ENCODE results near the gene ADAM33.

DNA sequence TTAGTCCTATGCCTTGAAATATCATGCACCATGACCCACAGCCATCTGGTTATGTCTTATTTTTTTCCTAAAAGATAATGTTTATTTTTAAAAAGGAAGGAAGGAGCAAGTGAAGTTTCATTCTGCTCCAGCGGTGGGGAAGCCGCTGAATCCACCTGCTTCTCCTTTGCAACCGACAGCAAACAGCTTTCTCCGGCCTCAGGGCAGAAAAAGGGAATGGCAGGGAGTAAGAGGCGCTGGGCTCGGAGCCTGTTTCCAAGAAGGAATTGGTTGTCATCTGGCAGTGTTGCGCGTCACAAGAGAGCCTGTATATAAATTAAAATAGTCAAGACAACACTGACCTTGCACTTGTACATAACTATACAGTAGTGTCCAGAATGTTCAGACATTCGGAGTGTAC is 32.9 kb downstream of the ADAM33 start:
- TF ChIP-seq CTCF (IDR thresholded peaks at IDR 0.05) = no peak
- TF ChIP-seq POLR2A (IDR thresholded peaks at IDR 0.05) = no peak
- no peak for TF ChIP-seq EP300 (IDR thresholded peaks at IDR 0.05)
